H9 (cell line): ENCODE results near the gene DDTL. TPM values are rescaled to one million over a fixed set of nuclear protein-coding genes. Genes with fewer than 3 reads are reported as not detected.

ENCODE experiments used
- DNase-seq: peaks from one replicate; pipeline ENCODE4 v3.0.0-alpha.2; 2017
- H2AFZ ChIP-seq: one replicate; pipeline ENCODE4 v1.6.1; 2013; ENCODE audit warnings: mild to moderate bottlenecking, low read length, control low read depth, moderate library complexity
- H2AK5ac ChIP-seq: 2 replicates; pipeline ENCODE4 v1.6.1; 2013; ENCODE audit warnings: low read length, control low read depth, mixed read lengths; ENCODE audit not compliant: insufficient read length
- H2BK120ac ChIP-seq: one replicate; pipeline ENCODE4 v1.6.1; 2013; ENCODE audit warnings: low read depth, mild to moderate bottlenecking, low read length, control low read depth, inconsistent platforms; ENCODE audit not compliant: poor library complexity, severe bottlenecking
- H2BK12ac ChIP-seq: 2 replicates; pipeline ENCODE4 v1.6.1; 2013; ENCODE audit warnings: low read length, control low read depth, mixed read lengths, low read depth; ENCODE audit not compliant: insufficient read length
- H2BK15ac ChIP-seq: 2 replicates; pipeline ENCODE4 v1.6.1; 2013; ENCODE audit warnings: low read depth, low read length, control low read depth
- H2BK20ac ChIP-seq: one replicate; pipeline ENCODE4 v1.6.1; 2013; ENCODE audit warnings: low read depth, mild to moderate bottlenecking, low read length, control low read depth, inconsistent platforms; ENCODE audit not compliant: poor library complexity, severe bottlenecking
- H2BK5ac ChIP-seq: 2 replicates; pipeline ENCODE4 v1.6.1; 2013; ENCODE audit warnings: low read length, control low read depth, mixed read lengths; ENCODE audit not compliant: insufficient read length
- H3K14ac ChIP-seq: 2 replicates; pipeline ENCODE4 v1.6.1; 2013; ENCODE audit warnings: low read length, control low read depth; ENCODE audit not compliant: insufficient read depth
- H3K18ac ChIP-seq: 2 replicates; pipeline ENCODE4 v1.6.1; 2013; ENCODE audit warnings: low read depth, mild to moderate bottlenecking, mixed read lengths, low read length, control low read depth; ENCODE audit not compliant: insufficient read length
- H3K23ac ChIP-seq: 2 replicates; pipeline ENCODE4 v1.6.1; 2013; ENCODE audit warnings: low read length, control low read depth, mixed read lengths, low read depth; ENCODE audit not compliant: insufficient read length
- H3K23me2 ChIP-seq: 2 replicates; pipeline ENCODE4 v1.6.1; 2013; ENCODE audit warnings: low read depth, mild to moderate bottlenecking, mixed read lengths, low read length, control low read depth; ENCODE audit not compliant: insufficient read length, poor library complexity, severe bottlenecking
- H3K27ac ChIP-seq: 2 replicates; pipeline ENCODE4 v1.5.1; 2013; ENCODE audit warnings: low read length, control low read depth, mixed read lengths, low read depth; ENCODE audit not compliant: insufficient read length
- H3K27me3 ChIP-seq: 2 replicates; pipeline ENCODE4 v1.6.1; 2013; ENCODE audit warnings: low read length, control low read depth, inconsistent platforms; ENCODE audit not compliant: insufficient read depth
- H3K4ac ChIP-seq: 2 replicates; pipeline ENCODE4 v1.6.1; 2013; ENCODE audit warnings: low read depth, mild to moderate bottlenecking, control low read depth, inconsistent platforms, low read length, moderate library complexity
- H3K4me1 ChIP-seq: 2 replicates; pipeline ENCODE4 v1.6.1; 2013; ENCODE audit warnings: low read length, control low read depth, inconsistent platforms; ENCODE audit not compliant: insufficient read depth
- H3K4me2 ChIP-seq: 2 replicates; pipeline ENCODE4 v1.6.1; 2013; ENCODE audit warnings: low read length, control low read depth, mixed read lengths; ENCODE audit not compliant: insufficient read length, insufficient read depth
- H3K56ac ChIP-seq: 2 replicates; pipeline ENCODE4 v1.6.1; 2013; ENCODE audit warnings: low read depth, mild to moderate bottlenecking, mixed read lengths, low read length, control low read depth; ENCODE audit not compliant: insufficient read length
- H3K79me1 ChIP-seq: 2 replicates; pipeline ENCODE4 v1.6.1; 2013; ENCODE audit warnings: low read depth, mild to moderate bottlenecking, moderate library complexity, low read length, control low read depth, inconsistent platforms; ENCODE audit not compliant: insufficient read depth, poor library complexity, severe bottlenecking
- H3K79me2 ChIP-seq: 2 replicates; pipeline ENCODE4 v1.6.1; 2013; ENCODE audit warnings: low read length, control low read depth, inconsistent platforms; ENCODE audit not compliant: insufficient read depth
- H3K9ac ChIP-seq: 2 replicates; pipeline ENCODE4 v1.6.1; 2013; ENCODE audit warnings: low read length, control low read depth, mixed read lengths; ENCODE audit not compliant: insufficient read length; ENCODE audit errors: extremely low read depth
- H3K9me3 ChIP-seq: one replicate; pipeline ENCODE4 v1.6.1; 2013; ENCODE audit warnings: low read depth, low read length, inconsistent platforms; ENCODE audit not compliant: control insufficient read depth
- H3T11ph ChIP-seq: one replicate; pipeline ENCODE4 v1.6.1; 2013; ENCODE audit warnings: mild to moderate bottlenecking, low read length, control low read depth, inconsistent platforms
- H4K20me1 ChIP-seq: one replicate; pipeline ENCODE4 v1.6.1; 2013; ENCODE audit not compliant: control insufficient read depth, insufficient read length, insufficient read depth
- H4K5ac ChIP-seq: 2 replicates; pipeline ENCODE4 v1.6.1; 2013; ENCODE audit warnings: low read depth, mild to moderate bottlenecking, mixed read lengths, low read length, control low read depth; ENCODE audit not compliant: insufficient read length
- H4K8ac ChIP-seq: replicated peaks from 2 replicates; pipeline ENCODE4 v1.6.1; 2013; ENCODE audit warnings: low read length, control low read depth, mixed read lengths, low read depth; ENCODE audit not compliant: insufficient read length
- H4K91ac ChIP-seq: 2 replicates; pipeline ENCODE4 v1.6.1; 2013; ENCODE audit warnings: low read depth, mild to moderate bottlenecking, moderate library complexity, mixed read lengths, low read length, control low read depth; ENCODE audit not compliant: insufficient read length
- H3K27ac Mint-ChIP-seq, 3 experiments: 2 replicates in 2 of 3; 3 replicates in 1 of 3; pipeline ENCODE4 v1.8.0; 2020 to 2021; ENCODE audit warnings: mixed read lengths in 3 of 3, mild to moderate bottlenecking in 1 of 3, moderate library complexity in 1 of 3
- H3K27me3 Mint-ChIP-seq: 2 replicates; pipeline ENCODE4 v1.8.0; 2021; ENCODE audit warnings: low read depth, mild to moderate bottlenecking, moderate library complexity, mixed read lengths
- H3K36me3 Mint-ChIP-seq, 3 experiments: 2 replicates in 2 of 3; 3 replicates in 1 of 3; pipeline ENCODE4 v1.8.0; 2020 to 2021; ENCODE audit warnings: low read depth in 3 of 3, mixed read lengths in 3 of 3; ENCODE audit not compliant: insufficient read depth in 1 of 3
- H3K4me1 Mint-ChIP-seq, 2 experiments: 2 replicates each; pipeline ENCODE4 v1.8.0; 2020; ENCODE audit warnings: mixed read lengths in 2 of 2
- H3K4me3 Mint-ChIP-seq, 2 experiments: 2 replicates in 1 of 2; 3 replicates in 1 of 2; pipeline ENCODE4 v1.8.0; 2020 to 2021; ENCODE audit warnings: mild to moderate bottlenecking in 2 of 2, mixed read lengths in 2 of 2, moderate library complexity in 1 of 2
- H3K9me3 Mint-ChIP-seq, 2 experiments: 2 replicates in 1 of 2; 3 replicates in 1 of 2; pipeline ENCODE4 v1.8.0; 2020; ENCODE audit warnings: mild to moderate bottlenecking in 2 of 2, mixed read lengths in 2 of 2, moderate library complexity in 1 of 2
- CTCF ChIP-seq: fragments of 200-600 bp; sonication (generic); conservative IDR thresholded peaks from 3 replicates; pipeline ENCODE4 v1.8.0; 2021; ENCODE audit warnings: antibody characterized with exemption, mild to moderate bottlenecking
- WGBS: extraction: QIAGEN DNeasy Blood & Tissue Kit; methylation state at CpG from one replicate; pipeline ENCODE4 v1.1.7; 2013; ENCODE audit warnings: missing lambda C conversion rate, low lambda C conversion rate, mixed read lengths; ENCODE audit not compliant: insufficient read length; ENCODE audit errors: extremely low coverage; 5-methylcytosine and 5-hydroxymethylcytosine counted together
- total RNA-seq: library from RNA; stranded (reverse); gene quantifications from 2 replicates; pipeline ENCODE4 v1.2.1, GENCODE V29; 2021

The DDTL gene
- total RNA-seq, 1 experiment from 2014 or later: not detected

DNA sequence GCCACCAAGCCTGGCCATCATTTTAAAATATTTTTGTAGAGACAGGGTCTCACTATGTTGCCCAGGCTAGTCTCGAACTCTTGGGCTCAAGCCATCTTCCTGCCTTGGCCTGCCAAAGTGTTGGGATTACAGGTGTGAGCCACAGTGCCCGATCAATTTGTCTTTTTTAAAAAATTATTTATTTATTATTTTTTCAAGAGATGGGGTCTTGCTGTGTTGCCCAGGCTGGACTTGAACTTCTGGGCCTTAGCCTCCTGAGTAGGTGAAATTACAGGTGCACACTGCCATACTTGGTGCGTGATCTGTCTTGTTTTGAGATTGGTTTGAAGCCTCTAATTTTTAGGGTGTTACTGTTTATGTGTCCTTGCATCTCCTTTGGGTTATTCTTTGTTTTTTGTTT is 54.6 kb downstream of the DDTL start:
- Histone ChIP-seq H2AFZ (no peak overlapping the region), H4K20me1 (no peaks in the 10 kb centered on the region), H2BK5ac (no peak overlapping the region), H2BK15ac (no peak overlapping the region), H2BK20ac (no peak overlapping the region), H3K9ac (no peak overlapping the region), H3K56ac (no peak overlapping the region), H4K91ac (no peak overlapping the region), H2AK5ac (no peak overlapping the region), H3K23ac (no peak overlapping the region), H3K79me2 (peaks cover 3% of the 10 kb centered on the region; the same call in 1 of the 2 replicates), H3K18ac (no peak overlapping the region), H3K79me1 (no peaks in the 10 kb centered on the region), H3T11ph (no peak overlapping the region), H3K4me1 (no peaks in the 10 kb centered on the region), H3K14ac (no peak overlapping the region), H3K9me3 (no peaks in the 10 kb centered on the region), H3K27me3 (no peaks in the 10 kb centered on the region), H3K4me2 (no peak overlapping the region), H4K5ac (no peak overlapping the region), H3K23me2 (no peaks in the 10 kb centered on the region), H2BK12ac (no peak overlapping the region), H3K4ac (no peak overlapping the region), H4K8ac (no peak overlapping the region), H2BK120ac (no peak overlapping the region), H3K27ac (no peak overlapping the region)
- no CpG with 5 or more reads among the region's 3 CpGs for WGBS
- Mint-ChIP-seq H3K4me3 (no peak overlapping the region), H3K4me1 (peaks cover 3 to 9% of the 10 kb centered on the region in 2 experiments; a peak in 3 of 4 replicates), H3K27ac (no peak overlapping the region), H3K27me3 (no peaks in the 10 kb centered on the region), H3K9me3 (peaks cover 0 to 3% of the 10 kb centered on the region in 2 experiments; a peak in 3 of 5 replicates), H3K36me3 (peaks cover 3 to 9% (median 8%) of the 10 kb centered on the region in 3 experiments; a peak in 5 of 7 replicates)
- no peak for TF ChIP-seq CTCF
- DNase-seq: no peak

Other genes with a start within 250 kb of the DDTL start
- gene ZNF70, start 215.8 kb upstream of the DDTL start, total RNA-seq: 3.2 and 3.5 TPM in 2 replicates
- gene VPREB3, start 212.5 kb upstream of the DDTL start, total RNA-seq: 0.50 TPM in 2 replicates
- 0.81 and 1.8 TPM in 2 replicates for gene C22orf15, start 203.9 kb upstream of the DDTL start, total RNA-seq
- gene CHCHD10, start 198.9 kb upstream of the DDTL start, total RNA-seq: 47.5 and 53.7 TPM in 2 replicates
- gene MMP11, start 194.0 kb upstream of the DDTL start, total RNA-seq: 4.9 and 5.3 TPM in 2 replicates
- gene SMARCB1, start 179.9 kb upstream of the DDTL start, total RNA-seq: 132 and 136 TPM in 2 replicates
- gene DERL3, start 127.9 kb upstream of the DDTL start, total RNA-seq: 9.0 and 9.8 TPM in 2 replicates
- 12.1 and 15.0 TPM in 2 replicates for gene SLC2A11, start 109.0 kb upstream of the DDTL start, total RNA-seq
- gene MIF, start 72.5 kb upstream of the DDTL start, total RNA-seq: 1,068 and 1,091 TPM in 2 replicates
- 4.5 and 4.7 TPM in 2 replicates for gene GSTT2B, start 5.7 kb upstream of the DDTL start, total RNA-seq
- gene DDT, start 7.6 kb downstream of the DDTL start, total RNA-seq: 177 and 185 TPM in 2 replicates
- 0.22 and 0.24 TPM in 2 replicates for gene GSTT2, start 13.2 kb downstream of the DDTL start, total RNA-seq
- not detected in 2 replicates for gene GSTT4, start 38.6 kb downstream of the DDTL start, total RNA-seq
- gene CABIN1, start 44.4 kb downstream of the DDTL start, total RNA-seq: 68.0 and 73.7 TPM in 2 replicates
- 3.8 and 4.2 TPM in 2 replicates for gene SUSD2, start 214.6 kb downstream of the DDTL start, total RNA-seq